ENCODE results near the gene MBOAT7. TPM values are rescaled to one million over a fixed set of nuclear protein-coding genes. Genes with fewer than 3 reads are reported as not detected.

MBOAT7 gene
- polyA plus RNA-seq, 1 donor from 2014 or later, result 19.0 TPM

DNA sequence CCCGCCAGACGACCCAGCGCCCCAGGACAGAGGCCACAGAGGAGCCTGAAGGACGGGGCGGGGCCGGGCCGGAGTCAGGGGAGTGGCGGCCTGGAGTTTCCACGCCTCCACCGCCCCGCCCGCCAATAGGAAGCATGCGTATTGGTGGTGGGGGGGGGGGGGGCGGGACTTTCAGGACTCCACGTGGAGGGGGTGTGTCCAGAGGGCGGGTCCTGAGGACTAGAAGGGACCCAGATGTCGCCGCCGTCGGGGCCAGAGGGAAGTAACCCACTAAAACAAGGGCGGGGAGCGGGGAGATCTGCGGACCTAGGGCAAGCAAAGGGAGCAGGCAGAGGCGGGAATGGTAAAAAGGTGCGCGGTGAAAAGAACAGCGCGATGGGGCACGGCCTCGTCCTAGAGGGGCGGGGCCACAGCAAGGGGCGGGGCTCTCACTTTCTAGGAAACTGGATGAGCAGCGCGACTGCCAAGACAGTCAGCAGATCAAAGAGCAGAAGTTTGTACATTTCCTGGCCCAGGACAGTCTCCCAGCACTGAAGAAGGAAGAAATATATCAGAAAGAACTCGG is 27.1 kb downstream of the MBOAT7 start:
- Histone ChIP-seq H3K79me2 (replicated peaks; ENCODE audit: insufficient read depth, low read length) (peaks cover 9% of the 10 kb centered on the region), H3F3A (ENCODE audit: insufficient read depth, low read length, poor library complexity, severe bottlenecking) (no peaks in the 10 kb centered on the region), H4K20me1 (ENCODE audit: insufficient read depth) (no peaks in the 10 kb centered on the region), H3K9me3 (ENCODE audit: low read length) (no peaks in the 10 kb centered on the region), H3K4me3 (ENCODE audit: low read length) (no peak overlapping the region), H3K4me2 (ENCODE audit: low read length) (no peak overlapping the region), H3K27me3 (ENCODE audit: insufficient read depth, low read depth, low read length) (no peaks in the 10 kb centered on the region), H3K27ac (ENCODE audit: low read length) (no peak overlapping the region), H3K9me2 (ENCODE audit: insufficient read depth, low read length) (no peaks in the 10 kb centered on the region), H3K36me3 (ENCODE audit: insufficient read depth, low read length) (no peaks in the 10 kb centered on the region), H3K9ac (ENCODE audit: low read length) (no peak overlapping the region), H2AFZ (ENCODE audit: low read depth, low read length) (no peak overlapping the region)
- no peak for TF ChIP-seq EZH2 (IDR thresholded peaks at IDR 0.05; ENCODE audit: borderline replicate concordance, insufficient read depth, low read length, poor library complexity, severe bottlenecking)
- TF ChIP-seq, protein P1, sequence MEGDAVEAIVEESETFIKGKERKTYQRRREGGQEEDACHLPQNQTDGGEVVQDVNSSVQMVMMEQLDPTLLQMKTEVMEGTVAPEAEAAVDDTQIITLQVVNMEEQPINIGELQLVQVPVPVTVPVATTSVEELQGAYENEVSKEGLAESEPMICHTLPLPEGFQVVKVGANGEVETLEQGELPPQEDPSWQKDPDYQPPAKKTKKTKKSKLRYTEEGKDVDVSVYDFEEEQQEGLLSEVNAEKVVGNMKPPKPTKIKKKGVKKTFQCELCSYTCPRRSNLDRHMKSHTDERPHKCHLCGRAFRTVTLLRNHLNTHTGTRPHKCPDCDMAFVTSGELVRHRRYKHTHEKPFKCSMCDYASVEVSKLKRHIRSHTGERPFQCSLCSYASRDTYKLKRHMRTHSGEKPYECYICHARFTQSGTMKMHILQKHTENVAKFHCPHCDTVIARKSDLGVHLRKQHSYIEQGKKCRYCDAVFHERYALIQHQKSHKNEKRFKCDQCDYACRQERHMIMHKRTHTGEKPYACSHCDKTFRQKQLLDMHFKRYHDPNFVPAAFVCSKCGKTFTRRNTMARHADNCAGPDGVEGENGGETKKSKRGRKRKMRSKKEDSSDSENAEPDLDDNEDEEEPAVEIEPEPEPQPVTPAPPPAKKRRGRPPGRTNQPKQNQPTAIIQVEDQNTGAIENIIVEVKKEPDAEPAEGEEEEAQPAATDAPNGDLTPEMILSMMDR (IDR thresholded peaks at IDR 0.05; ENCODE audit: poor library complexity, severe bottlenecking), result no peak
- TF ChIP-seq, protein P2, sequence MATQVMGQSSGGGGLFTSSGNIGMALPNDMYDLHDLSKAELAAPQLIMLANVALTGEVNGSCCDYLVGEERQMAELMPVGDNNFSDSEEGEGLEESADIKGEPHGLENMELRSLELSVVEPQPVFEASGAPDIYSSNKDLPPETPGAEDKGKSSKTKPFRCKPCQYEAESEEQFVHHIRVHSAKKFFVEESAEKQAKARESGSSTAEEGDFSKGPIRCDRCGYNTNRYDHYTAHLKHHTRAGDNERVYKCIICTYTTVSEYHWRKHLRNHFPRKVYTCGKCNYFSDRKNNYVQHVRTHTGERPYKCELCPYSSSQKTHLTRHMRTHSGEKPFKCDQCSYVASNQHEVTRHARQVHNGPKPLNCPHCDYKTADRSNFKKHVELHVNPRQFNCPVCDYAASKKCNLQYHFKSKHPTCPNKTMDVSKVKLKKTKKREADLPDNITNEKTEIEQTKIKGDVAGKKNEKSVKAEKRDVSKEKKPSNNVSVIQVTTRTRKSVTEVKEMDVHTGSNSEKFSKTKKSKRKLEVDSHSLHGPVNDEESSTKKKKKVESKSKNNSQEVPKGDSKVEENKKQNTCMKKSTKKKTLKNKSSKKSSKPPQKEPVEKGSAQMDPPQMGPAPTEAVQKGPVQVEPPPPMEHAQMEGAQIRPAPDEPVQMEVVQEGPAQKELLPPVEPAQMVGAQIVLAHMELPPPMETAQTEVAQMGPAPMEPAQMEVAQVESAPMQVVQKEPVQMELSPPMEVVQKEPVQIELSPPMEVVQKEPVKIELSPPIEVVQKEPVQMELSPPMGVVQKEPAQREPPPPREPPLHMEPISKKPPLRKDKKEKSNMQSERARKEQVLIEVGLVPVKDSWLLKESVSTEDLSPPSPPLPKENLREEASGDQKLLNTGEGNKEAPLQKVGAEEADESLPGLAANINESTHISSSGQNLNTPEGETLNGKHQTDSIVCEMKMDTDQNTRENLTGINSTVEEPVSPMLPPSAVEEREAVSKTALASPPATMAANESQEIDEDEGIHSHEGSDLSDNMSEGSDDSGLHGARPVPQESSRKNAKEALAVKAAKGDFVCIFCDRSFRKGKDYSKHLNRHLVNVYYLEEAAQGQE (IDR thresholded peaks at IDR 0.05; ENCODE audit: borderline replicate concordance), result no peak
- no peak for TF ChIP-seq SMC3 (conservative IDR thresholded peaks at IDR 0.05; ENCODE audit: poor library complexity)
- no peak for TF ChIP-seq RAD21 (conservative IDR thresholded peaks at IDR 0.05)
- no peak for TF ChIP-seq MXI1 (conservative IDR thresholded peaks at IDR 0.05; ENCODE audit: poor library complexity, severe bottlenecking)
- no peak for TF ChIP-seq POLR2AphosphoS5 (IDR thresholded peaks at IDR 0.05)
- no peak for TF ChIP-seq TAF1 (IDR thresholded peaks at IDR 0.05; ENCODE audit: low read depth)
- TF ChIP-seq EP300 (conservative IDR thresholded peaks at IDR 0.05; ENCODE audit: poor library complexity, severe bottlenecking), result no peak

DNA sequence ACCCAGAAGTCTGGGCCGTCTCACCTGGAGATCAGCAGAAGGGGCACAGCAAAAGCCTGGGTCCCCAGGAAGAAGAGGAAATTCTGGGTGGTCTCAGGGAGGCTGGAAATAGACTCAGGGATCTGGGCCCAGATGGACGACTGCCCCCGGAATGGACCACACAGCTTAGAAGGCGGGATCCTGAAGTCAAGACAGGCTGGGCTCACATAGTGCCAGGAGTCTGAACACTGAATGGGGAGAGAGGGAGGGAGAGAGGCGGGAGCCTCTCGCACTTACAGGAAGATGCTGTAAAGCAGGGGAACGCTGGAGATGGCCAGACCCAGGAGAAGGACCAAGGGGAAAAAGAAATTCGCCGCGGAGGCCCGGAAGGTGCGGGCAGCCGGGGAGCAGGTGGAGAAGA is 28.5 kb downstream of the MBOAT7 start:
- Histone ChIP-seq H2AFZ (ENCODE audit: low read depth, low read length) (no peak overlapping the region), H3K27ac (ENCODE audit: low read length) (peak overlapping the region; percentile 81)

More for the DNA sequence above, 28.5 kb downstream of the MBOAT7 start:
- Histone ChIP-seq H3K4me2 (ENCODE audit: low read length) (peak overlapping the region; percentile 85), H3K9ac (ENCODE audit: low read length) (peak overlapping the region; percentile 73), H3K4me3 (ENCODE audit: low read length) (peak overlapping the region; percentile 79), H3K79me2 (replicated peaks; ENCODE audit: insufficient read depth, low read length) (peaks cover 9% of the 10 kb centered on the region), H3K9me2 (ENCODE audit: insufficient read depth, low read length) (no peaks in the 10 kb centered on the region), H4K20me1 (ENCODE audit: insufficient read depth) (no peaks in the 10 kb centered on the region), H3K36me3 (ENCODE audit: insufficient read depth, low read length) (no peaks in the 10 kb centered on the region), H3K27me3 (ENCODE audit: insufficient read depth, low read depth, low read length) (no peaks in the 10 kb centered on the region), H3F3A (ENCODE audit: insufficient read depth, low read length, poor library complexity, severe bottlenecking) (no peaks in the 10 kb centered on the region), H3K9me3 (ENCODE audit: low read length) (no peaks in the 10 kb centered on the region)
- TF ChIP-seq TAF1 (IDR thresholded peaks at IDR 0.05; ENCODE audit: low read depth) (no peak), RAD21 (conservative IDR thresholded peaks at IDR 0.05) (no peak), MXI1 (conservative IDR thresholded peaks at IDR 0.05; ENCODE audit: poor library complexity, severe bottlenecking) (no peak)

Data from neural cell (in vitro differentiated cells).